NCI-H2107 (cell line): Measurements from ENCODE around the gene CD200R1L.
A peak's percentile ranks its signal among the peaks of the same experiment; 100 is the strongest.

Source experiments
- DNase-seq: peaks from one replicate; lab custom pipeline; 2025; lab: John Stamatoyannopoulos, UW

CD200R1L gene

DNA sequence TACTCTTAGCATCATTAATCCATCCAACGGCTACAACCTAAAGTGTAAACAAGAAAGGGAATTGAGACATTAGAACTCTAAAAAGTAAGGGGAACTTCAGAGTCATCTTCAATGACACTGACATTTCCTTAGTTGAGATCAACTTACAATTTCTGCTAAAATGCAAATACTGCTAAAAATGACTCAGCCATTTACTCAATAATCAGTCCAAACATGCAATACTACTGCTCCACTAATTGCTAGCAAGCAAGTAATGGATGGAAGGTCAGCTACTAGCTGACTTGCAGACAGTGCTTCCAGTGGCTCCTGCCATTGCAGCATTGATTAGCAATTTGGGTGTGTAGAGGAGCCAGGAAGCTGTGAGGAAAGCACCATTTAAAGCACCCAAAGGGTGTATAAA is 28.4 kb downstream of the CD200R1L start:
- DNase-seq = no peak

DNA sequence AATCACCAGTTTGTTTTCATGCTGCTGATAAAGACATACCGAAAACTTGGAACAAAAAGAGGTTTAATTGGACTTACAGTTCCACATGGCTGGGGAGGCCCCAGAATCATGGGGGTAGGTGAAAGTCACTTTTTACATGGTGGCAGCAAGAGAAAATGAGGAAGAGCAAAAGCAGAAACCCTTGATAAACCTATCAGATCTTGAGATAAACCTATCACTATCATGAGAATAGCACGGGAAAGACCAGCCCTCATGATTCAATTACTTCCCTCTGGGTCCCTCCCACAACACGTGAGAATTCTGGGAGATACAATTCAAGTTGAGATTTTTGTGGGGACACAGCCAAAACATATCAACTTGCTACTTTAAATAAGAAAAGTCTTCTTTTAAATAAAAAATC is 28.9 kb downstream of the CD200R1L start:
- no peak for DNase-seq

DNA sequence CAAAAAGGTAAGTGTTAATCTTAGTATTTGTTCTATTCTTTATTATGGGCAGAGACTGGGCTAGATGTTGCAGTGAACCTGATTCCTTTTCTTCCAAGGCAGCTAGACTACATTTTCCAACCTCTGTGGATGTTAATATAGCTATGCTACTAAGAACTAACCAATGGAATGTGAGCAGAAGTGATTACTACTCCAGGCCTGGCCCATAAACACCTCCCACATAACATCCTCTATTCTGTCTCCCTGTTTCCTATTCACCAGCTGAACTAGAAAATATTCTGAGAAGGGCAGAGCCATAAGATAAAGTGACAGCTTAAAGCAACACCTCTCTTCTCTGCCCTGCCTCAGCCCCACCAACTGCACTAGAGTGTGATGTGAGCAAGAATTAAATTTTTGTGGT is 29.4 kb downstream of the CD200R1L start:
- no peak for DNase-seq

DNA sequence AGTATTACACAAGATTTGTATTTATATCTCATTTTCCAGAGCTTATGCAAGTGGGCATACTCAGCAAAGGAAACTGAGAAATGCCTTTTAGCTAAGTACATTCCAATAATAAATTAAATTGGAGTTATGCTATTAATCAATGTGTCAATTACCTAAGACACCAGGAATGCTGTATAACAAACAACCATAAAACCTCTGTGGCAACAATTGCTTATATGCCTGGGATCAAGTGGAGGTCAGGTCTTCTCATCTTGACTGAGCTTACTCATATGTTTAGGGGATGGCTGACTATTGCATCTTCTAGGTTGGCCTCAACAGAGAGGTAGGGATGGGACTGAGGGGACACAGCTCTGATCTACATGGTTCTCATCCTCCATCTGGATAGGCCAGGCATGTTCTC is 30.7 kb downstream of the CD200R1L start:
- no peak for DNase-seq

DNA sequence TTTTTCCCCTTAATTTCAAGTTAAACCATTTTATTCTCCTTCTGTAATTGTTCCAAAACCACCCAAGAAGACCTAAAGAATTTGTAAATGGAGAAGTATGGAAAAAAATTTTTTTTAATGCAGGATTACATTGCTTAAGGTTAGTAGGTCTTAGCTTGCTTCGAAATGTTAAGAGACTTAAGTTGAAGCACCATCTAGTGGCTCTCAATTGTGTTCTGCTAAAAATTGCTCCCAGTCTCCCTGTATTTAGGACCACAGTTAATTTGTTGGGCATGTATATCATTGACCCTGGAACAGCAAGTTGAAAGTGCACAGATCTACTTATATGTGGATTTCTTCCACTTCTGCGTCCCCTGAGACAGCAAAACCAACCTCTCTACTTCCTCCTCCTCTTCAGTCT is 32.4 kb downstream of the CD200R1L start:
- peak; percentile 51 for DNase-seq

DNA sequence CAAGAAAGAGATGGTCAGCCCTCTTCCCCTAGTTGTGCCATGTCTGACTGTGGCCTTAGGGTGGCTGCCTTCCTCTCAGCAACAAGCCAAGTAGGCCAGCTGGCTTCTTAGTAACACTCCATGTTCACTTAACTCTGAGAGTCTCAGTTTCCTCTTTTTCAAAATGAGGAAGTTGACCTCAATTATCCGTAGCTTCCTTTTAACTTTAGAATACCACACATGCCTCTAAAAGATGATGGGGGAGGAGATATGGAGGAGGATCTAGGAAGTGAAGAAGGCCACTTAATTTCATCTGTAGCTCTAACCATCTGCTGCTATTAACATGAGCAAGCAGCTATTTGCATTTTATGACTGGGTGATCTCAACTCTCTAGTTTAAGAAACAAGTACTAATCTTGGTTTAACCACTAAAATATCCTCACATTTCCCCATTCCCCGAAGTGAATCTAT is 32.9 kb downstream of the CD200R1L start:
- DNase-seq = no peak

DNA sequence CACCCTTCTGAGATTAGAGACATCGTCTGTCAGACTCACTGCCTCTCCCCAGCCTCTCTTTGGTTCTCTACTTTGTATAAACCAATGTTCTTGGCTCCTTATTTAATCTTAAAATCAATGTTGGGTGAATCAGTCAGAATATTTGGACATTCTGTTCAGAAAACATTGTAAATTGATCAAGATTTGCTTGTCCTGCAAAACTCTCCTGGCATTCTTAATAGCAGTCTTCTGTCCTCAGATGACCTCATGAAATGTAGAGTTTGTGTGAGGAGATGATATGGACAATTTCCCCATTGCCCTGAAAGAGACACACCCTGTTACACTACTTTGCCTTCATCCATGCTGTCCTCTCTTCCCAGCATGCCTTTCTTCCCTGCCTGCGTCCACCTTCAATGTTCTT is 33.6 kb downstream of the CD200R1L start:
- DNase-seq = no peak

DNA sequence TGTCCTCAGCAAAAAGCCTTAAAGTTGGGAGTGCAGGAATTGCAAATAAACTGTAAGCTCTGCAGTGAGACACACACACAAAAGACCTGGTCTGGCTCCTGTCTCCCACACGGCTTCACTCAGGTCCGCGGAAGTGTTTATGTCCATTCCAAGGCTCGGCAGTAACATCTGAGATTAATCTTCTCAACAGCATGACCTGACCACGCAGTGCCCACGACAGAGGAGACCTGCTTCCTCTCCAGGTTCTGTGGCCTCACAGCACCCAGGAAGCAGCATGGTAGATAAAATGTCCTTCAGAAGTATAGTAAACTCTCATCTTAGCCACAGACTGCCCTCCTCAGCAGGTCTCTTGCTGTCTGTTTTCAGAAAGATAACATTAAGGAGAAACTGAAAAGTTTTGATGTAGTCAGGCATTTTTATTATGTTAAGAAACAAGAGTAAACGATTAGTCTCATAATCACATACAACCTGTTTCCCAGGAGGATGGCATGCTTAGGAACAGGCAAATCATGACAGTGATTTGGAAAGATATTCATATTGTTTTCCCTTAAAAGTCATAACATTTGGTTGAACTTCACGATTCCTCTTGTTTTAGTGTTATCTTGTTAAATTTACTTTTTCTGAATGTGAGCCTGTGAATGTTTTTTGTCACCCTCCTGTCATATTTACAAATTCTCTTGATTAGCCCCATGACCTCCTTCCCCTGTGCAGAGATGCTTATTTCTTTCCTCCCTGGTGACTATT is 34.6 kb downstream of the CD200R1L start:
- no peak for DNase-seq

DNA sequence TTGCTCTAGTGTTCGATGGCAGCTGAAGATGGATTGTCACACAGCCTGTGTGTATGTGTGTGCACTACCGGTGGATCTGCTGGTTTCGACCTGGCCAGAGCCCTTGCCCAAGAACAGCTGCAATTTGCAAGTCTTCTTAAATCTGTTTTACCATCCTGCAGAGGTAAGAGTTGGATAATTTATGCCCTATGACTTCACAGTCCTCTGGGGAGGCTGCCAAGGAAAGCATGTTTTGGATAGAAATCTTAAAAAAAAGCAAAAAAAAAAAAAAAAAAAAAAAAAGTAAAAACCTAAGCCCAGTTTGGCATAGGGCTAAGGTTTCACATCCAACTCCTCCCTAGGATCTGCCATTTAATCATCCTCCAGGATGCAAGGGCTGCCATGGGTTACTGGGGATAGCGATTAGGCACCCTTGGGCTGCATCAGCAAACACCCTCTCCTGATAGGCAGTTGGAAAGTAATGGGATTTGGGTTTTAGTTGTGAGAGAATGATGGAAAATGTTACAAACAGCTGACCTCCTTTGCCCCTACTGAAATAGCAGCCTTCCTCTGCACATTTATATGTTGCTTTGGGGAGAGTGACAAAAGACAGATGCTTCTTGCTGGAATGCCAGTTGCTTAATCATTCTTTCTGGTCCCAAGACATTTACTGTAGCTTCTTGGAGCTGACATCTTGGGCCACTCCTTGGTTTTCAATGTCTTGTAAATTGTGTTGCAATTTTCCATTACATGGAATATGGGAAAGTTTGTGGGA is 35.4 kb downstream of the CD200R1L start:
- DNase-seq = no peak

DNA sequence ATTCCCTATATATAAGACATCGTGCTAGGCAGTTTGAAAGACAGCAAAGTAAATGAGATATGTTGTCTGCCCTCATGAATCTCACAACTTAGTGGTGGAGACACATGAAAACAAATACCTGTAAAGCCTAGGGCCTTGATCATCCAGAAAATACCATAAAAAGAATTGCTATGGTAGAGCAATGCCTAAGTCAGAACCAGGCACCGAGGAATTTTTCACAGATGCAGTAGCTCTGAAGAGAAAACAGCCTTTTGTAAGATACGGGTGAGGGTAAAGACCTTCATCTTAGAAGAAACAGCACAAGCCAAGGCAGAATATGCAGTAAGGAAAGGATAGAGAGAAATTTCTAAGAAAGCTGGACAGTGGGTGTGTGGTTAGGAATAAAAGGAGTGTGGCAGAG is 36.1 kb downstream of the CD200R1L start:
- no peak for DNase-seq

DNA sequence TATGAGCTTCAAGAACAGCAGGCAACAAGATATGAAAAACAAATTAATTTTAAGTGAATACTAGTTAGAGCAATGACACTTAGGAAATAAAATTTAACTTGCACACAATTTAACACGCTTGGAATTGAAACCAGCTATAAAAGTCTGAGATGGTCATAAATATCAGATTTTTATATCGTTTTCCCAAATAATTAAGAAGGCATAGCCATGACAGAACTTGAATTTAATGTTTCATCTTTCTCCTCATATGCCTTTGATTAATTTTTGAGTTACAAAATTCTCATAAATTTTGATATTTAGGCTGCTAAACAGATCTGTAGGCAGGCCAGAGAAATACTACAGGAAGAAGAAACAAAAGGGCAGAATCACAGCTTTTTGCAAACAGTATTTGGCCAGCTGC is 38.5 kb downstream of the CD200R1L start:
- DNase-seq = no peak

DNA sequence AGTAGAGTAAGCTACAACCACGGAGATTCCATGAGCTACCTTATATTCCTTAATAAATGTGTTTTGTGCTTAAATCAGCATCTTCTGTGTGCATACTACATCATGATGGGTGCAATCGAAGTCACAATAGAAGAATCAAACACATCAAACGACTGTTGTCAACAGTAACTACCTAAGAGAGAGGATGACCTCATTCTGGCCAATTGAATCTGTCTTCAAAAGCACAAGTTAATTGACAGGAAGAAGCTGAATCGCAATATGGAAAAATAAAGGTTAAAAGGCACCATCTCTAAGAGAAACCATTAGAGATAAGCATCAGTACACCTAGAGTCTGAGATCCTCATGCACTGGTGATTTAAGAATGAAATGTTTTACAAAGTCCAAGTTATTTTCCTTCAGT is 39.0 kb downstream of the CD200R1L start:
- DNase-seq = no peak

DNA sequence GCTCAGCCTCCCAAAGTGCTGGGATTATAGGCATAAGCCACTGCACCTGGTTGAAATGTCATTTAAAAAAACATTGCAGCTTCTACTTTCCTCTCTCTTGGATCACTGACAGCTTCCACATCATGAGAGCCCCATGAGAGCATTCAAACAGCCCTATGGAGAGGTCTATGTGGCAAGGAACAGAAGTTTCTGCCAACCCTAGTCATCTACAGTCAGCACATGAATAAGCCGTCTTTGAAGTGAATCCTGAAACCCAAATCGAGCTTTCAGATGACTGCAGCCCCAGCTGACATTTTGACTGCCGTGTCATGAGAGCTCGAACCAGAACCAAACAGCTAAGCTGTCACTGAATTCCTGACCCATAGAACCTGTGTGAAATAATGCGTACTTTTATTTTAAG is 39.8 kb downstream of the CD200R1L start:
- DNase-seq = no peak

DNA sequence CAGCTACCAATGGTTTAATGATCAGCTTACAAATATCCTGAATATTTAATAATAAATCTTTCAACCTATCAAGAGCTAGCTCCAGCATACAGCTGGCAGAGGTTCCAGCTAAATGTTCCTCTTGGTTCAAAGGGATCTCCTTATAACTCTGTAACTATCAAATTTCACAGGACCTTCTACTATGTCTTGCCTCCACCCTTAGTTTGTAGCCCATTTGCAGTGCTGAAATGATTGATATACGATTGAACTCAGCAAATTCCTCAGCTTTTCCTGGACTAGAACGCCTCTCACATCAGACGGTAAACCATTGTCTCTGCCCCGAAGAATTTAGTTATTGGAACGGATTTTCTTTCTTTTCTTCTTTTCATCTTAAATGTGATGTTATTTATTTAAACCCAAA is 41.5 kb downstream of the CD200R1L start:
- DNase-seq = no peak

DNA sequence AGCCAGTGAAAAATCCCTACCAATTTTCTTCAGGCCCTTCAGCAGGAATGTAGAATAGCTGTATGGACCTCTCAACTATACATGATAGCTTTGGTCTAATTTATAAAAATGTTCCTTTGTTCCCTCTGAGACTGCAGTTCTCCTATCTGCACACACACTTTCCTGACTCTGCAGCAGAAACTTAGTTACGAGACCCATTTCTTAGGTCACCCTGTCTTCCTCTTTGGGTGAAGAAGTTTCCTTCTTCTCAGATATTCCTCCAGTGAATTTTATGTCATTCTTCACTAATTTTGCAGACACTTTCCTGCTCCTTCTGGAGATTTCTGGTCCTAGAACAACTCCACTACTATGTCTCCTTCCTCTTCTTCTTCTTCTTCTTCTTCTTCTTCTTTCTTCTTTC is 42.6 kb downstream of the CD200R1L start:
- DNase-seq = no peak

DNA sequence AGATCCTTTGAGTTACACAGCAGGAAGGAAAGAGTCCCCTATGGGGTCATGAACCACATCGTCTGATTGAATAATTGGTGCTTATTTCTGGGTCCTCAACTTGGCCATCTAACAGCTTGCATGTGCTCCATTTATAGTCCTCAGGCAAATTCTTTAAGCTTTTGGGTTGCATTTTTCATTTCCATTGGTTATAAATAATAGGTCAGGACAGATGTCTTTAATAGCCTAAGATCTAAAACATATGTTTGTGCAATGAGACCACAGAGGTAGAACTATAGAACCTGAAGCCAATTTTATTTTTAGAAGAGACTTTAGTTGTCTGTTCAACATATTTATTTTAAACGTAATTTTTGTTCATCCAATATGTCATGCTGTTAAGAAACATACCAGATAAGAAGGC is 43.2 kb downstream of the CD200R1L start:
- no peak for DNase-seq

DNA sequence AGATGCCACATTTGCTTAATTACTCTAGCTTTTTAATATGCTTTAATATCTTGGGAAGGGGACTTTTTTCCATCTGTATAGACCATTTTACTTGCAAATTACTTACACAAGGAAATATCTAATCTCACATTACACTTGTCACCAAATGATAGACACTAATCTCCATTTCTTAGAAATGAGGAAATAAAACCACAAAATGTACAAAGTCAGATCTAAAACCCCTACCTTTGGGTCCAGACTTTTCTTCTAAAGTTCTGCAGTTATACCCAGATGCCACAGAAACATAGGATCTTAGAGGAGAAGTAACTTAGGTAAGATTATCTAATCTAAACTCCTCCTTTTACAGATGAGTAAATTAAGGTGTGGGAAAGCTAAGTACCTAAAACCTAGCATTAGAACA is 44.3 kb downstream of the CD200R1L start:
- no peak for DNase-seq

DNA sequence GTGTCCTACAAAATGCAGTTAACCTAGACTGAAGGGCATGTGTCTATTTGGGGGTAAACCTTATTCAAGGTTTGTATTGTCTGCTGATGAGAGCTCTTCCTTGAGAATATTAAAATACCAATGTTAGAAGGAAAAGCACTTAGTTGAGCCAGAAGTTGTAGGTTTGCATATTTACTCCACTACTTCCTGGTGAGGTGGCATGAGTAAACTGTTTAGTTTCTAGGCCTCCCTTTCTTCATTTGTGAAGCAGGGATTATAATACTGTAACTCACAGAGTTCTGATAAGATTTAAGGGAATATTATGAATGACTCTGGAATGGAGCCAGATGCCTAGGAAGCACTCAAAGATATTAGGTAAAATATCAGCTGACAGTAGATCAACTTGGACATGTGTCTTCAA is 46.7 kb downstream of the CD200R1L start:
- no peak for DNase-seq

DNA sequence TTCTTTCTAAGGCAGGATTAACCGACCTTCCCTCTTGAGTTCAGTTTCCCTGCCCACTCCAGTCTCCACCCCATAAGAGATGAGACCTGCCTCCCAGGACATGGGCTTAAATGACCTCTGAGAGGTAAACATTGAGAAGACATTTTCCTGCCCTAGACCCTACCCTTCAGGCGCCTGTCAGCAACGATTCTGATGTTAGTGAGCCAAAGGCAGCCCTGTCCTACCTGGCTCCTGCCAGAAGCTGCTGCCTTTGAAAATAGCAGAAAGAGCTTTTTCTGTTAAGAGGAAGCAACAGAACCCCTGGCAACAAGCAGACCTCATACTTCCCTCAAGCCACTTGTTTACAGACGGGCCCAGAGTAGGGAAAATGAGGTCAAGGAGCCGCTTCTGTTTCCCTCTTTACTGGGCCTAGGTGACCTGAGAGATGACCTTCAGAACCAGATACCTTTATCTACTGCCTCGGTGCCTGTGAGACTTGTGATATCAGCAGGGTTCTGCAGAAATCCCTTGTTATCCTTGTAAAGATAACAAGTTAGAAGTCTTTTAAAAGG is 52.0 kb downstream of the CD200R1L start:
- no peak for DNase-seq

DNA sequence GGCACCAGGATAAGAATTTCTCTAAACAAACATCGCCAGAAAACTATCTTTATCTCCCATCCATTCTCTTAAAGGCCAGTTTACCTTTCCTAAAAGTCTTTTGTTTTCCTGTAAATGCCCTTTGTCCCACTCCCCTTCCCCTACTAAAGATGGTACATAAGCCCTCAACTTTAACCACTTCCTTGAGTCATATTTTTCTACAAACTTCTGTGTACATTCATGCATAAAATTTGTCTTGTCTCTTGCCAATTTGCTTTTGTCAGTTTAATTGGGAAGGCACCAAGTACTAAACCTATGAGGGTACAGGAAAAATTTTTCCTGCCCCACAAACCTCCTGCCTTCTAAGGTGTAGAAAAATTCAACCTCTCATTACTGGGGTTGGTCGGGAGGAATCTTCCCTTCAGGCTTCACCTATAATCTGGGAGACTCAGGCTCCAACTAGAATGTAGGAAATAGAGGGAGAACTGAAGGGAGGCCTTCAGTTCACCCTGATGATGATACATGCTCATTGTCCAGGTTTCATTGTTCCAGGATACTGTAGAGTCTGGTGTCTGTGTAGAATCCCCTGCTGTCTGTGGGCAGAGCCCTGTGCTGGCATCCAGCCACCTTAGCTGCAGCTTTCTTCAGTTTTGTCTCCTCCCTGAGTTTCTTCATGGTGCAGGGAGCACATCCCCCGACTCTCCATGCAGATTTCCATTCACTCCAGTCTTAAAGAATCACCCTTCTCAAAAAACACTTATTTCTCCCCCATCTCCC is 53.2 kb downstream of the CD200R1L start:
- DNase-seq = no peak

DNA sequence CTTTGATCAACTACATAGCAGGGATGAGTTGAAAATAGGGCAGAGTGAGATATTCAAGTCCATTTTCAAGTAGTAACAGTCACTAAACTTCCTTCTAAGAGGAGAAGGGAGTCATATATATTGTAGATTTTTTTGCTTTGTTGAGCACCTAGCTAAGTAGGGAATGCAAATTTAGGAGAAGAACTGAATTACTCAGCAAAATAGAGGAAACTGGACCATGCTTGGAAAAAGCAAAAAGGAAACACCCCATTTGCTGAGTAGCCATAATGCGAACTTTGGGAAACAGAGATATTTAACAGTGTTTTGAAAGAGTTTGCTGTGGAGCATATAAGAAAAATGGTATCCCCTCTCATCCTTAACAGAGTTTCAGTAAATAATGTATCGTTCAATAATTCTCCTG is 54.9 kb downstream of the CD200R1L start:
- DNase-seq = no peak

DNA sequence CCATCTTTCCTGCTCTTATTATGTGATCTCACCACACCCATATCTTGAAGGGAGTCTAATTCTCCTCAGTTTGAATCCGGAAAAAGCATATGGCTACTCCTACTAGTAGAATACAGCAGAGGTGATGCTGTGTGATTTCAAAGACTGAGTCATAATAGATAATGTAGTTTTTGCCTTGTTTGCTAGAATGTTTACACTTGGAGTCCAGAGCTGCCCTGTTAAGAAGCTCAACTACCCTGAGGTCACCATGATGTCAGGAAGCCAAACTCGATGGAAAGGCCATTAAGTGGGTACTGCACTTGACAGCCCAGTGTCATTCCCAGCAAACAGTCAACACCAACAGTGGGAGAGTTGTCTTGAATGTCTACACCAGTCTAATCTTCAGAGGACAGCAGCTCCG is 56.9 kb downstream of the CD200R1L start:
- no peak for DNase-seq
